Activated CD4-positive, CD25-positive, alpha-beta regulatory T cell treated with anti-CD3 and anti-CD28 coated beads, Interleukin-2, amount 50 U/mL, for 16 hours (primary cell): ENCODE measurements around the gene LIFR.
"Not testable (repeated sequence)": the region's sequence is repeated elsewhere in the genome, so short reads cannot be mapped to it uniquely, and the experiment has no call there.

Experiments used
- DNase-seq: peaks from one replicate; pipeline ENCODE4 v3.0.0-alpha.2; 2020; ENCODE audit warnings: low read depth, low spot score

The LIFR gene

GRCh38 chr5:38582293-38582974, 26.0 kb upstream of the LIFR start:
- no peak for DNase-seq

- DNase-seq: no peak
Measured at GRCh38 chr5:38581597-38581996, 25.2 kb upstream of the LIFR start.

GRCh38 chr5:38579105-38579504, 22.7 kb upstream of the LIFR start:
- no peak for DNase-seq

GRCh38 chr5:38576961-38577684, 20.7 kb upstream of the LIFR start:
- no peak for DNase-seq

GRCh38 chr5:38576442-38576841, 20.0 kb upstream of the LIFR start:
- DNase-seq: no peak

- no peak for DNase-seq
Measured at GRCh38 chr5:38575476-38575875, 19.0 kb upstream of the LIFR start.

GRCh38 chr5:38574009-38574408, 17.6 kb upstream of the LIFR start:
- DNase-seq: no peak

- DNase-seq: no peak
Measured at GRCh38 chr5:38573521-38573920, 17.1 kb upstream of the LIFR start.

- DNase-seq: no peak
Measured at GRCh38 chr5:38569180-38569579, 12.7 kb upstream of the LIFR start.

GRCh38 chr5:38567306-38567705, 10.9 kb upstream of the LIFR start:
- DNase-seq: not testable (repeated sequence)

- DNase-seq: no peak
Measured at GRCh38 chr5:38563624-38564023, 7.2 kb upstream of the LIFR start.

GRCh38 chr5:38562444-38563210, 6.2 kb upstream of the LIFR start:
- DNase-seq: no peak

GRCh38 chr5:38559428-38559827, 3.0 kb upstream of the LIFR start:
- DNase-seq: no peak

- DNase-seq: no peak
Measured at GRCh38 chr5:38557792-38558191, 1.3 kb upstream of the LIFR start.

GRCh38 chr5:38557308-38557710, 863 bp upstream of the LIFR start:
- no peak for DNase-seq

- no peak for DNase-seq
Measured at GRCh38 chr5:38556088-38556598, 303 bp downstream of the LIFR start.

GRCh38 chr5:38555354-38556087, 925 bp downstream of the LIFR start:
- DNase-seq: no peak

GRCh38 chr5:38554861-38555260, 1.6 kb downstream of the LIFR start:
- no peak for DNase-seq

GRCh38 chr5:38554403-38554802, 2.0 kb downstream of the LIFR start:
- DNase-seq: no peak

GRCh38 chr5:38553001-38553521, 3.4 kb downstream of the LIFR start:
- DNase-seq: no peak
